Activated CD8-positive, alpha-beta T cell treated with anti-CD3 and anti-CD28 coated beads for 36 hours (primary cell): ENCODE results near the gene RUNX1. TPM values are rescaled to one million over a fixed set of nuclear protein-coding genes. Genes with fewer than 3 reads are reported as not detected.

Experiments used
- ATAC-seq: fragments of 200-7000 bp; cut with Tn5 transposase; one replicate; pipeline ENCODE4 v1.10.0; 2021; ENCODE audit warnings: mild to moderate bottlenecking, moderate library complexity
- CTCF ChIA-PET: fragments of 350-600 bp; sonication (Branson Sonifier 250); formaldehyde crosslinking; loops from one replicate; lab custom pipeline; 2021; ENCODE audit warnings: antibody characterized with exemption; lab: Charles Lee
- POLR2A ChIA-PET: fragments of 350-600 bp; sonication (Branson Sonifier 250); formaldehyde crosslinking; loops from one replicate; lab custom pipeline; 2021; ENCODE audit warnings: antibody characterized with exemption; lab: Charles Lee
- DNase-seq: peaks from one replicate; pipeline ENCODE4 v3.0.0-alpha.2; 2020
- H3K27ac Mint-ChIP-seq: one replicate; pipeline ENCODE4 v1.8.0; 2021; ENCODE audit warnings: mild to moderate bottlenecking, mixed read lengths
- H3K27me3 Mint-ChIP-seq: one replicate; pipeline ENCODE4 v1.8.0; 2021; ENCODE audit warnings: mixed read lengths
- H3K36me3 Mint-ChIP-seq: one replicate; pipeline ENCODE4 v1.8.0; 2021; ENCODE audit warnings: low read depth, mixed read lengths
- H3K4me1 Mint-ChIP-seq: one replicate; pipeline ENCODE4 v1.8.0; 2021; ENCODE audit warnings: low read depth, mixed read lengths
- H3K4me3 Mint-ChIP-seq: one replicate; pipeline ENCODE4 v1.8.0; 2021; ENCODE audit warnings: mild to moderate bottlenecking, moderate library complexity, mixed read lengths
- H3K9me3 Mint-ChIP-seq: one replicate; pipeline ENCODE4 v1.8.0; 2021; ENCODE audit warnings: mixed read lengths
- intact Hi-C: fragments of 100-400 bp; cut with micrococcal nuclease; formaldehyde crosslinking; loops from one replicate; pipeline ENCODE4 v1.10.0; 2022
- total RNA-seq, 2 experiments: library from RNA; stranded (reverse); gene quantifications; one replicate each; pipeline ENCODE4 v1.2.3, GENCODE V29; 2021
- TF ChIP-seq, protein P1 (sequence below): fragments of 200-600 bp; IDR thresholded peaks from one replicate; pipeline ENCODE4 v1.8.0; 2022; ENCODE audit warnings: antibody characterized with exemption, mild to moderate bottlenecking

Gene RUNX1
- total RNA-seq, 2 experiments from 2014 or later = 18.7 to 19.0 TPM

DNA sequence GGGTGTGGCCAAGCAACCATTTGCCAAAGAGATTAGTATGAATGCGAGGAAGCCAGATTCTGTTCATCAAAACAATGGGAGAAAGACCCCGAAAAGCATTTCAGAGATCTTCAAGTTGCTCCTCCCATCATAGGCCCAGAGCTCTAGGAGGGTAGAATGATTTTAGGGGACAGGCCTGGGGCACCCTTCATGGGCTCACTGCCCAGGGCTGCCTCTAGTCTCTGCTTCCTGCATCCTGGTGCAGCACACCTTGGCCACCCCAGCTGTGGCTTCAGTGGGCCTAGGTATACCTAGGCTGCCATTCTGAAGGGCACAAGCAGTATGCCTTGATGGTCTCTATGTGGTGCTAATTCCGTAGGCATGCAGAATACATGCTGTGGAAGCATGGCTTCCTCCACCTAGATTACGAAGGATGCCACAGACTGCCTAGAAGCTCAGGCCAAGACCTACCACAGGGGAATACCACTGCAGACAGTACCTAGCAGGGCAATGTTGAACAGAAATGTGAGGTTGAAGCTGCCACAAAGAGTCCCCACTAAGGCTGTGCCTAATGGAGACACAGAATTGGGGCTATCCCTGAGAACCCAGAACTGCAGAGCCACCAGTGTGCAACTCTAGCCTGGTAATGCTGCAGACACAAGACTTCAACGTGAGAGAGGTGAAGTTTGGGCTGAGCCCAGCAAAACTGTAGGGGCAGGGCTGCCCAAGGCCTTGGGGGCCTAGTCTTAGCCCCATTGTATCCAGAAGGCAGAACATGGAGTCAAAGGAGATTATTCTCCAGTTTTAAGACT, 221.5 kb downstream of the RUNX1 start:
- peaks cover 6% of the 10 kb centered on the region for H3K9me3 Mint-ChIP-seq
- TF ChIP-seq, protein P1, sequence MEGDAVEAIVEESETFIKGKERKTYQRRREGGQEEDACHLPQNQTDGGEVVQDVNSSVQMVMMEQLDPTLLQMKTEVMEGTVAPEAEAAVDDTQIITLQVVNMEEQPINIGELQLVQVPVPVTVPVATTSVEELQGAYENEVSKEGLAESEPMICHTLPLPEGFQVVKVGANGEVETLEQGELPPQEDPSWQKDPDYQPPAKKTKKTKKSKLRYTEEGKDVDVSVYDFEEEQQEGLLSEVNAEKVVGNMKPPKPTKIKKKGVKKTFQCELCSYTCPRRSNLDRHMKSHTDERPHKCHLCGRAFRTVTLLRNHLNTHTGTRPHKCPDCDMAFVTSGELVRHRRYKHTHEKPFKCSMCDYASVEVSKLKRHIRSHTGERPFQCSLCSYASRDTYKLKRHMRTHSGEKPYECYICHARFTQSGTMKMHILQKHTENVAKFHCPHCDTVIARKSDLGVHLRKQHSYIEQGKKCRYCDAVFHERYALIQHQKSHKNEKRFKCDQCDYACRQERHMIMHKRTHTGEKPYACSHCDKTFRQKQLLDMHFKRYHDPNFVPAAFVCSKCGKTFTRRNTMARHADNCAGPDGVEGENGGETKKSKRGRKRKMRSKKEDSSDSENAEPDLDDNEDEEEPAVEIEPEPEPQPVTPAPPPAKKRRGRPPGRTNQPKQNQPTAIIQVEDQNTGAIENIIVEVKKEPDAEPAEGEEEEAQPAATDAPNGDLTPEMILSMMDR = no peak

GRCh38 chr21:34826836-34827235, 222.3 kb downstream of the RUNX1 start:
- CTCF ChIA-PET = no interaction called here
- Mint-ChIP-seq H3K9me3 (peaks cover 6% of the 10 kb centered on the region), H3K27me3 (no peaks in the 10 kb centered on the region), H3K36me3 (peaks cover 61% of the 10 kb centered on the region), H3K4me3 (no peak overlapping the region), H3K27ac (no peak overlapping the region), H3K4me1 (peaks cover 2% of the 10 kb centered on the region)
- no peak for ATAC-seq
- DNase-seq = no peak
- TF ChIP-seq, protein P1 = no peak
- POLR2A ChIA-PET = interaction anchor here (0.7 kb wide), 1 partner anchor 17 kb away, joined by 3 read pairs; no protein-coding TSS in a partner anchor
- intact Hi-C loops = no loop called here

More for the DNA sequence above, 221.5 kb downstream of the RUNX1 start:
- intact Hi-C loops = no loop called here
- no peak for ATAC-seq
- CTCF ChIA-PET = interaction anchor here (0.8 kb wide), 1 partner anchor 19 kb away, joined by 3 read pairs; no protein-coding TSS in a partner anchor
- Mint-ChIP-seq H3K27ac (no peak overlapping the region), H3K4me1 (peaks cover 6% of the 10 kb centered on the region), H3K4me3 (no peak overlapping the region), H3K36me3 (peaks cover 65% of the 10 kb centered on the region), H3K27me3 (no peaks in the 10 kb centered on the region)
- no peak for DNase-seq
- POLR2A ChIA-PET = interaction anchor here (0.6 to 0.7 kb wide), 2 partner anchors 18 to 57 kb away, joined by 3 read pairs; no protein-coding TSS in a partner anchor

DNA sequence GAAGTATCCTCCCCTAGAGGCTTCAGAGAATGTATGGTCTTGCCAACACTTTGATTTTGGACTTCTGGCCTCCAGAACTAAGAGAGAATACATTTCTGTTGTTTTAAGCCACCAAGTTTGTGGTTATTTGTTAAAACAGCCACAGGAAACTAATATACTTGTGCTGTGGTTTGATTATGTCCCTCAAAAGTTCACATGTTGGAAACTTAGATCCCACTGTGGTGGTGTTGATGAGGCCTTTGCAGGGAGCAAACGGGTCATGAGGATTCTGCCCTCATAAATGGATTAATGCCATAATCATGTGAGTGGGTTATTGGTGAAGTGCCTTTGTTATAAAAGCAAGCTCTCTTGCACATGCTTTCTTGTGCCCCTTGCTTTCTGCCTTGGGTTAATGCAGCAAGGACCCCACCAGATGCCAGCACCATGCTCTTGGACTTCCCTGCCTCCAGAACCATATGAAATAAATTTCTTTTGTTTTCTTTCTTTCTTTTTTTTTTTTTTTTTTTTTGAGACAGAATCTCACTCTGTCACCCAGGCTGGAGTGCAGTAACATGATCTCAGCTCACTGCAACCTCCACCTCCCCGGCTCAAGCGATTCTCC, 223.1 kb downstream of the RUNX1 start:
- H3K4me3 Mint-ChIP-seq = no peak overlapping the region
- peaks cover 2% of the 10 kb centered on the region for H3K4me1 Mint-ChIP-seq
- no peak for DNase-seq
- H3K36me3 Mint-ChIP-seq = peaks cover 61% of the 10 kb centered on the region
- H3K27ac Mint-ChIP-seq = no peak overlapping the region
- POLR2A ChIA-PET = no interaction called here
- no peak for ATAC-seq
- CTCF ChIA-PET = interaction anchor here (0.7 kb wide), 1 partner anchor 58 kb away, joined by 3 read pairs; no protein-coding TSS in a partner anchor
- intact Hi-C loops = no loop called here
- TF ChIP-seq, protein P1 = no peak
- no peaks in the 10 kb centered on the region for H3K27me3 Mint-ChIP-seq
- peaks cover 6% of the 10 kb centered on the region for H3K9me3 Mint-ChIP-seq

- ChIA-PET CTCF (interaction anchor here (0.9 kb wide), 1 partner anchor 132 kb away, joined by 5 read pairs; no protein-coding TSS in a partner anchor), POLR2A (interaction anchor here (0.5 to 0.6 kb wide), 3 partner anchors 25 to 1251 kb away, joined by 3 read pairs; no protein-coding TSS in a partner anchor)
- Mint-ChIP-seq H3K4me1 (peaks cover 2% of the 10 kb centered on the region), H3K27me3 (no peaks in the 10 kb centered on the region), H3K36me3 (peaks cover 52% of the 10 kb centered on the region), H3K9me3 (peaks cover 6% of the 10 kb centered on the region), H3K27ac (no peak overlapping the region), H3K4me3 (no peak overlapping the region)
- ATAC-seq (no peak), DNase-seq (no peak)
- intact Hi-C loops = no loop called here
- TF ChIP-seq, protein P1 = no peak
Observed at GRCh38 chr21:34825101-34825500, 224.0 kb downstream of the RUNX1 start.
